K562 (cell line): ENCODE results near the gene PRR35. TPM values are rescaled to one million over a fixed set of nuclear protein-coding genes. Genes with fewer than 3 reads are reported as not detected.

Experiments
- COPS2 ChIP-seq: fragments of 450-650 bp; conservative IDR thresholded peaks from 2 replicates; pipeline ENCODE4 v1.6.1; 2016; ENCODE audit warnings: mild to moderate bottlenecking, moderate library complexity
- CTCF ChIP-seq, 3 experiments: IDR thresholded peaks in 2 of 3; conservative IDR thresholded peaks in 1 of 3; 2 replicates each; pipeline ENCODE4 v1.5.1; 2011 to 2012; ENCODE audit warnings: low read length in 3 of 3, mild to moderate bottlenecking in 3 of 3, control low read depth in 2 of 3, improper control_type of control experiment in 1 of 3, inconsistent platforms in 1 of 3, low read depth in 1 of 3, mixed read lengths in 1 of 3, moderate library complexity in 1 of 3; ENCODE audit not compliant: insufficient read depth in 2 of 3
- E2F5 ChIP-seq: sonication (generic); formaldehyde crosslinking; IDR thresholded peaks from 2 replicates; pipeline ENCODE4 v1.8.0; 2022; ENCODE audit warnings: mild to moderate bottlenecking, missing genetic modification reagents
- E2F6 ChIP-seq, 2 experiments: IDR thresholded peaks; 2 replicates each; pipeline ENCODE4 v1.6.1; 2011; ENCODE audit warnings: borderline replicate concordance in 1 of 2, control low read depth in 1 of 2, low read depth in 1 of 2, low read length in 1 of 2, mild to moderate bottlenecking in 1 of 2, mixed read lengths in 1 of 2, moderate library complexity in 1 of 2; ENCODE audit not compliant: insufficient read depth in 1 of 2, insufficient read length in 1 of 2, poor library complexity in 1 of 2, severe bottlenecking in 1 of 2; ENCODE audit errors: extremely low read depth in 1 of 2
- EHMT2 ChIP-seq: fragments of 450-650 bp; IDR thresholded peaks from 2 replicates; pipeline ENCODE4 v1.6.1; 2018; ENCODE audit warnings: antibody characterized with exemption
- HMG20A ChIP-seq: fragments of 450-650 bp; formaldehyde crosslinking; conservative IDR thresholded peaks from 2 replicates; pipeline ENCODE4 v1.4.0; 2020; ENCODE audit warnings: mild to moderate bottlenecking, mixed read lengths
- KAT7 ChIP-seq: sonication (generic); formaldehyde crosslinking; IDR thresholded peaks from 2 replicates; pipeline ENCODE4 v1.8.0; 2022; ENCODE audit warnings: missing genetic modification reagents, mild to moderate bottlenecking, borderline replicate concordance
- RBM25 ChIP-seq: fragments of 200-400 bp; formaldehyde crosslinking; IDR thresholded peaks from 2 replicates; pipeline ENCODE4 v1.6.1; 2018; ENCODE audit warnings: low read length, low read depth, moderate library complexity; ENCODE audit not compliant: severe bottlenecking
- SMAD1 ChIP-seq: fragments of 150-350 bp; IDR thresholded peaks from 2 replicates; pipeline ENCODE4 v1.6.1; 2014; ENCODE audit warnings: low read length, low read depth; ENCODE audit not compliant: partially characterized antibody
- ZNF232 ChIP-seq: sonication (generic); formaldehyde crosslinking; IDR thresholded peaks from 2 replicates; pipeline ENCODE4 v1.8.0; 2022; ENCODE audit warnings: mild to moderate bottlenecking, missing genetic modification reagents
- ZNF518B ChIP-seq: fragments of 250-450 bp; sonication (Bioruptor Pico); IDR thresholded peaks from 2 replicates; pipeline ENCODE4 v1.5.0; 2021; ENCODE audit warnings: mild to moderate bottlenecking, moderate library complexity
- ZNF561 ChIP-seq: fragments of 450-650 bp; formaldehyde crosslinking; conservative IDR thresholded peaks from 2 replicates; pipeline ENCODE4 v1.4.0; 2020; ENCODE audit warnings: mild to moderate bottlenecking, moderate library complexity
- ZNF639 ChIP-seq, 2 experiments: fragments of 200-800 bp in 1 of 2; sonication (Bioruptor generic) in 1 of 2; sonication (generic) in 1 of 2; formaldehyde crosslinking in 1 of 2; IDR thresholded peaks in 1 of 2; conservative IDR thresholded peaks in 1 of 2; 2 replicates each; pipeline versions ENCODE4 v1.5.0 to v1.6.1; 2016 to 2020; ENCODE audit warnings: missing compliant biosample characterization in 1 of 2, missing genetic modification characterization in 1 of 2, missing genetic modification reagents in 1 of 2
- polyA plus RNA-seq, 8 experiments: library from polyadenylated mRNA; depleted of rRNA in 4 of 8; stranded (reverse) in 5 of 8; unstranded in 3 of 8; fragments of >200 nt; fragmentation: Nextera tagmentation in 2 of 8; fragmentation: Illumina TruSeq in 1 of 8; extraction: Ambion mirVana in 2 of 8; extraction: Trizol in 1 of 8; gene quantifications; 2 replicates each; pipeline versions ENCODE4 v1.2.1 to v1.2.3, GENCODE V29; 2011 to 2014; ENCODE audit warnings: inconsistent platforms in 1 of 8, missing spikeins in 1 of 8
- total RNA-seq, 7 experiments: library from RNA; depleted of rRNA in 6 of 7; stranded (reverse); fragments of >200 nt in 6 of 7; fragmentation: Illumina TruSeq in 2 of 7; extraction: Trizol in 2 of 7; gene quantifications; 2 replicates each; pipeline versions ENCODE4 v1.2.1 to v1.2.3, GENCODE V29; 2011 to 2021; ENCODE audit warnings: low replicate concordance in 1 of 7

Gene PRR35
- total and polyA plus RNA-seq, 9 of the 15 experiments (the other 6 are each of a cell fraction or from before 2014, with no cell fraction given): 0.17 to 0.45 (median 0.21) TPM; not detected in 5

- TF ChIP-seq ZNF518B (CRISPR knock-in tag) (no peak), RBM25 (no peak), KAT7 (CRISPR knock-in tag) (0 out of 2 replicates have a peak, but pooled peaks have one; percentile 65), E2F5 (peak; percentile 81; the same call in 1 of the 2 replicates), HMG20A (no peak), ZNF639 (CRISPR knock-in tag; conservative IDR thresholded peaks at IDR 0.05 in 1 of 2, IDR thresholded peaks at IDR 0.05 in 1 of 2) (peak in 1 of 2 experiments; percentile 60; a peak in 2 of 4 replicates), CTCF (IDR thresholded peaks at IDR 0.05 in 2 of 3, conservative IDR thresholded peaks at IDR 0.05 in 1 of 3; ENCODE audit: insufficient read depth in 2 of 3, low read depth in 1 of 3, low read length in 3 of 3) (peak in 2 of 3 experiments; percentile 12 to 47; a peak in 2 of 6 replicates), ZNF561 (CRISPR knock-in tag) (no peak), EHMT2 (no peak), COPS2 (no peak), E2F6 (IDR thresholded peaks at IDR 0.05; ENCODE audit: borderline replicate concordance in 1 of 2, extremely low read depth in 1 of 2, insufficient read depth in 1 of 2, insufficient read length in 1 of 2, low read depth in 1 of 2, low read length in 1 of 2, poor library complexity in 1 of 2, severe bottlenecking in 1 of 2) (peak in 1 of 2 experiments; percentile 24), SMAD1 (no peak), ZNF232 (CRISPR knock-in tag) (no peak)
Observed at GRCh38 chr16:590188-590814, 30.1 kb downstream of the PRR35 start (continued).
